OCI-LY7 (cell line): ENCODE results near the gene MYLK.

ENCODE experiments used
- EZH2phosphoT487 ChIP-seq: fragments of 200-600 bp; sonication (generic); IDR thresholded peaks from 2 replicates; pipeline ENCODE4 v1.6.1; 2018; ENCODE audit warnings: low read depth, borderline replicate concordance, mild to moderate bottlenecking, mixed run types, antibody characterized with exemption, low read length, moderate library complexity, mixed read lengths
- TF ChIP-seq, protein P1 (sequence below): fragments of 200-600 bp; sonication (generic); conservative IDR thresholded peaks from 2 replicates; pipeline ENCODE4 v1.5.1; 2014; ENCODE audit warnings: mild to moderate bottlenecking, antibody characterized with exemption, low read length, moderate library complexity, mixed read lengths

DNA sequence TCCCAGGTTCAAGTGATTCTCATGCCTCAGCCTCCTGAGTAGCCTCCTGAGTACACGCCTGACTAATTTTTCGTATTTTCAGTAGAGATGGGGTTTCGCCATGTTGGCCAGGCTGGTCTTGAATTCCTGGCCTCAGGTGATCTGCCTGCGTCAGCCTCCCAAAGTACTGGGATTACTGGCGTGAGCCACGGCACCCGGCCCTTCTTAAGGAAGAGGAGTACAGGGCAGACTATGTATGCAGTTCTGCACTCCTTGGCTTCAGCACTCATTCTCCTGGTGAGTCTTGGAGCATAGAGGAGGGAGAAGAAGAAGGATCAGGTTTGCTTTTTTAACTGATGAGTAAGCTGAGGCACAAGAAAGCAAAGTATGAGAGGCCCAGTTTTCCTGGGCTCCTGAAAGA lies 199.5 kb downstream of the MYLK start:
- TF ChIP-seq, protein P1, sequence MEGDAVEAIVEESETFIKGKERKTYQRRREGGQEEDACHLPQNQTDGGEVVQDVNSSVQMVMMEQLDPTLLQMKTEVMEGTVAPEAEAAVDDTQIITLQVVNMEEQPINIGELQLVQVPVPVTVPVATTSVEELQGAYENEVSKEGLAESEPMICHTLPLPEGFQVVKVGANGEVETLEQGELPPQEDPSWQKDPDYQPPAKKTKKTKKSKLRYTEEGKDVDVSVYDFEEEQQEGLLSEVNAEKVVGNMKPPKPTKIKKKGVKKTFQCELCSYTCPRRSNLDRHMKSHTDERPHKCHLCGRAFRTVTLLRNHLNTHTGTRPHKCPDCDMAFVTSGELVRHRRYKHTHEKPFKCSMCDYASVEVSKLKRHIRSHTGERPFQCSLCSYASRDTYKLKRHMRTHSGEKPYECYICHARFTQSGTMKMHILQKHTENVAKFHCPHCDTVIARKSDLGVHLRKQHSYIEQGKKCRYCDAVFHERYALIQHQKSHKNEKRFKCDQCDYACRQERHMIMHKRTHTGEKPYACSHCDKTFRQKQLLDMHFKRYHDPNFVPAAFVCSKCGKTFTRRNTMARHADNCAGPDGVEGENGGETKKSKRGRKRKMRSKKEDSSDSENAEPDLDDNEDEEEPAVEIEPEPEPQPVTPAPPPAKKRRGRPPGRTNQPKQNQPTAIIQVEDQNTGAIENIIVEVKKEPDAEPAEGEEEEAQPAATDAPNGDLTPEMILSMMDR, result no peak
- no peak for TF ChIP-seq EZH2phosphoT487
